ENCODE results near the gene KLHDC8A. TPM values are rescaled to one million over a fixed set of nuclear protein-coding genes. Genes with fewer than 3 reads are reported as not detected.

The KLHDC8A gene
- total RNA-seq, 1 experiment from 2014 or later: 0.49 TPM

DNA sequence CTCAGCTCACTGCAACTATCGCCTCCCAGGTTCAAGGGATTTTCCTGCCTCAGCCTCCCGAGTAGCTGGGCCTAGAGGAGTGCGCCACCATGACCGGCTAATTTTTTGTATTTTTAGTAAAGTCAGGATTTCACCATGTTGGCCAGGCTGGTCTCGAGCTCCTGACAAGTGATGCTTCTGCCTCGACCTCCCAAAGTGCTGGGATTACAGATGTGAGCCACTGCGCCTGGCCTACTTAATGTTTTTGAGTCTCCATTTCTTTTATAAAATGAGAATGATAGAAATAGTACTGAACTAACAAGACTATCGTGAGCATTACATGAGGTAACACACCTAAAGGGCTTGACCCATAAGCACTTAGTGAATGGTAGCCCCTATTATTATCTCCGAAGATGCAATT is 56.6 kb downstream of the KLHDC8A start:
- H3K4me3 ChIP-seq (replicated peaks in 1 of 2; ENCODE audit: low read depth in 1 of 2, low read length in 2 of 2): no peak overlapping the region
- H4K20me1 ChIP-seq (ENCODE audit: insufficient read depth): no peaks in the 10 kb centered on the region
- no peaks in the 10 kb centered on the region for H3K79me2 ChIP-seq (ENCODE audit: insufficient read depth, low read length)
- no peaks in the 10 kb centered on the region for H3K27me3 ChIP-seq (ENCODE audit: insufficient read depth, low read length)
- peak overlapping the region; percentile 33; the same call in 1 of the 2 replicates for H3K9ac ChIP-seq (ENCODE audit: low read length)
- RAD21 ChIA-PET (ENCODE audit: low non-redundant PET in 1 of 2, low total read pairs in 2 of 2, uncharacterized antibody in 2 of 2, unreplicated experiment in 2 of 2): interaction anchor here in 1 of 2 experiments (1.9 kb wide), 1 partner anchor 18 kb away, joined by 7 read pairs; no protein-coding TSS in a partner anchor
- no TSS peak for BruUV-seq (replicated peaks)
- H3K4me2 ChIP-seq (ENCODE audit: low read length): peak overlapping the region; percentile 87; the same call in 1 of the 2 replicates
- CTCF ChIA-PET: interaction anchor here (1.2 to 1.8 kb wide), 2 partner anchors 27 to 35 kb away, joined by 4 to 6 read pairs; no protein-coding TSS in a partner anchor
- peaks cover 52 to 80% of the 10 kb centered on the region in 2 experiments for H3K4me1 ChIP-seq (ENCODE audit: control insufficient read depth in 1 of 2, insufficient read depth in 2 of 2, low read length in 2 of 2)
- H2AFZ ChIP-seq (ENCODE audit: low read depth, low read length, poor library complexity, severe bottlenecking): no peak overlapping the region
- 0 out of 4 replicates have a peak, but pooled peaks cover 2 to 4% of the 10 kb centered on the region in 2 experiments for H3K36me3 ChIP-seq (ENCODE audit: control insufficient read depth in 1 of 2, insufficient read depth in 2 of 2, low read length in 2 of 2)
- no peaks in the 10 kb centered on the region for H3K9me2 ChIP-seq (ENCODE audit: insufficient read depth)
- no peak for DNase-seq (ENCODE audit: low read depth, low spot score)
- H3K9me3 ChIP-seq (ENCODE audit: control insufficient read depth in 1 of 2, insufficient read depth in 1 of 2, low read depth in 1 of 2, low read length in 2 of 2): no peaks in the 10 kb centered on the region
- intact Hi-C loops (cut with micrococcal nuclease): no loop called here
- ATAC-seq: no peak
- POLR2A ChIA-PET: no interaction called here
- H3K27ac ChIP-seq (ENCODE audit: low read depth, low read length): no peak overlapping the region; the same call in 1 of the 2 replicates
- no peak for TF ChIP-seq SIN3A (IDR thresholded peaks at IDR 0.05; ENCODE audit: low read depth)
- TF ChIP-seq, protein P1, sequence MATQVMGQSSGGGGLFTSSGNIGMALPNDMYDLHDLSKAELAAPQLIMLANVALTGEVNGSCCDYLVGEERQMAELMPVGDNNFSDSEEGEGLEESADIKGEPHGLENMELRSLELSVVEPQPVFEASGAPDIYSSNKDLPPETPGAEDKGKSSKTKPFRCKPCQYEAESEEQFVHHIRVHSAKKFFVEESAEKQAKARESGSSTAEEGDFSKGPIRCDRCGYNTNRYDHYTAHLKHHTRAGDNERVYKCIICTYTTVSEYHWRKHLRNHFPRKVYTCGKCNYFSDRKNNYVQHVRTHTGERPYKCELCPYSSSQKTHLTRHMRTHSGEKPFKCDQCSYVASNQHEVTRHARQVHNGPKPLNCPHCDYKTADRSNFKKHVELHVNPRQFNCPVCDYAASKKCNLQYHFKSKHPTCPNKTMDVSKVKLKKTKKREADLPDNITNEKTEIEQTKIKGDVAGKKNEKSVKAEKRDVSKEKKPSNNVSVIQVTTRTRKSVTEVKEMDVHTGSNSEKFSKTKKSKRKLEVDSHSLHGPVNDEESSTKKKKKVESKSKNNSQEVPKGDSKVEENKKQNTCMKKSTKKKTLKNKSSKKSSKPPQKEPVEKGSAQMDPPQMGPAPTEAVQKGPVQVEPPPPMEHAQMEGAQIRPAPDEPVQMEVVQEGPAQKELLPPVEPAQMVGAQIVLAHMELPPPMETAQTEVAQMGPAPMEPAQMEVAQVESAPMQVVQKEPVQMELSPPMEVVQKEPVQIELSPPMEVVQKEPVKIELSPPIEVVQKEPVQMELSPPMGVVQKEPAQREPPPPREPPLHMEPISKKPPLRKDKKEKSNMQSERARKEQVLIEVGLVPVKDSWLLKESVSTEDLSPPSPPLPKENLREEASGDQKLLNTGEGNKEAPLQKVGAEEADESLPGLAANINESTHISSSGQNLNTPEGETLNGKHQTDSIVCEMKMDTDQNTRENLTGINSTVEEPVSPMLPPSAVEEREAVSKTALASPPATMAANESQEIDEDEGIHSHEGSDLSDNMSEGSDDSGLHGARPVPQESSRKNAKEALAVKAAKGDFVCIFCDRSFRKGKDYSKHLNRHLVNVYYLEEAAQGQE (IDR thresholded peaks at IDR 0.05; ENCODE audit: low read depth): no peak
- TF ChIP-seq YY1 (IDR thresholded peaks at IDR 0.05; ENCODE audit: extremely low read depth, insufficient replicate concordance, low read depth, low read length): no peak
- no peak for TF ChIP-seq RAD21 (IDR thresholded peaks at IDR 0.05; ENCODE audit: low read depth)
- no peak for TF ChIP-seq SP1 (IDR thresholded peaks at IDR 0.05; ENCODE audit: low read depth)
- no peak for TF ChIP-seq CBX3 (IDR thresholded peaks at IDR 0.05; ENCODE audit: low read depth)
- no peak for TF ChIP-seq CEBPB (IDR thresholded peaks at IDR 0.05; ENCODE audit: low read depth)
